CD4-positive, alpha-beta T cell (primary cell): Measurements from ENCODE around the gene PLIN4. TPM values are rescaled to one million over a fixed set of nuclear protein-coding genes. Genes with fewer than 3 reads are reported as not detected.
A peak's percentile ranks its signal among the peaks of the same experiment; 100 is the strongest.

Experiments
- ATAC-seq: fragments of 200-7000 bp; cut with Tn5 transposase; one replicate; pipeline ENCODE4 v1.10.0; 2022; ENCODE audit warnings: mild to moderate bottlenecking; ENCODE audit not compliant: poor library complexity
- CTCF ChIA-PET: fragments of 350-600 bp; sonication (Branson Sonifier 250); formaldehyde crosslinking; loops from one replicate; lab custom pipeline; 2021; ENCODE audit warnings: antibody characterized with exemption, inconsistent platforms; lab: Charles Lee
- POLR2A ChIA-PET: fragments of 350-600 bp; sonication (Branson Sonifier 250); formaldehyde crosslinking; loops from one replicate; lab custom pipeline; 2021; ENCODE audit warnings: antibody characterized with exemption, inconsistent platforms; lab: Charles Lee
- DNase-seq, 14 experiments: peaks; one replicate each; pipeline ENCODE4 v3.0.0-alpha.2; 2013 to 2020; ENCODE audit warnings: mixed read lengths in 2 of 14
- H3K27ac ChIP-seq, 2 donors: one replicate each; pipeline versions ENCODE4 v1.5.1 to v1.7.0; 2013; ENCODE audit warnings: low read length in 2 of 2, low read depth in 1 of 2, mild to moderate bottlenecking in 1 of 2
- H3K27me3 ChIP-seq, 2 experiments: 1 replicate in 1 of 2; 2 replicates in 1 of 2; pipeline versions ENCODE4 v1.6.1 to v1.7.0; 2013; ENCODE audit warnings: low read length in 2 of 2, control low read depth in 1 of 2, mild to moderate bottlenecking in 1 of 2, moderate library complexity in 1 of 2; ENCODE audit not compliant: insufficient read depth in 2 of 2, control insufficient read depth in 1 of 2
- H3K36me3 ChIP-seq: one replicate; pipeline ENCODE4 v1.6.1; 2013; ENCODE audit warnings: low read length, control low read depth; ENCODE audit not compliant: insufficient read depth
- H3K4me1 ChIP-seq: one replicate; pipeline ENCODE4 v1.6.1; 2013; ENCODE audit warnings: low read length, control low read depth; ENCODE audit not compliant: insufficient read depth
- H3K4me3 ChIP-seq: one replicate; pipeline ENCODE4 v1.5.1; 2013; ENCODE audit warnings: mild to moderate bottlenecking, low read length, moderate library complexity
- H3K9me3 ChIP-seq, 2 experiments: 1 replicate in 1 of 2; 2 replicates in 1 of 2; pipeline versions ENCODE4 v1.6.1 to v1.7.0; 2013; ENCODE audit warnings: low read length in 2 of 2, mild to moderate bottlenecking in 2 of 2, control low read depth in 1 of 2, moderate library complexity in 1 of 2; ENCODE audit not compliant: control insufficient read depth in 1 of 2, insufficient read depth in 1 of 2
- H3K27ac Mint-ChIP-seq: one replicate; pipeline ENCODE4 v1.8.0; 2020; ENCODE audit warnings: mixed read lengths
- H3K27me3 Mint-ChIP-seq: one replicate; pipeline ENCODE4 v1.8.0; 2021; ENCODE audit warnings: mixed read lengths
- H3K36me3 Mint-ChIP-seq: one replicate; pipeline ENCODE4 v1.8.0; 2021; ENCODE audit warnings: low read depth, mixed read lengths
- H3K4me1 Mint-ChIP-seq: one replicate; pipeline ENCODE4 v1.8.0; 2021; ENCODE audit warnings: low read depth, mixed read lengths
- H3K4me3 Mint-ChIP-seq: one replicate; pipeline ENCODE4 v1.8.0; 2020; ENCODE audit warnings: mild to moderate bottlenecking, mixed read lengths
- H3K9me3 Mint-ChIP-seq: one replicate; pipeline ENCODE4 v1.8.0; 2020; ENCODE audit warnings: mixed read lengths
- intact Hi-C, 2 experiments: fragments of 100-400 bp; cut with DNase I in 1 of 2; cut with micrococcal nuclease in 1 of 2; formaldehyde crosslinking; loops; one replicate each; pipeline versions ENCODE4 v1.15.1 to v1.9.0; 2023 to 2025; cut with DNase I, micrococcal nuclease
- total RNA-seq, 174 experiments: library from RNA in 2 of 174; stranded (reverse) in 2 of 174; gene quantifications; one replicate each; pipeline ENCODE4 v1.2.3 and lab custom pipeline; 2021 to 2026
- TF ChIP-seq, protein P1 (sequence below): fragments of 200-600 bp; IDR thresholded peaks from one replicate; pipeline ENCODE4 v1.8.0; 2022; ENCODE audit warnings: antibody characterized with exemption, mild to moderate bottlenecking

PLIN4 gene
- total RNA-seq, 2 experiments from 2014 or later: not detected

DNA sequence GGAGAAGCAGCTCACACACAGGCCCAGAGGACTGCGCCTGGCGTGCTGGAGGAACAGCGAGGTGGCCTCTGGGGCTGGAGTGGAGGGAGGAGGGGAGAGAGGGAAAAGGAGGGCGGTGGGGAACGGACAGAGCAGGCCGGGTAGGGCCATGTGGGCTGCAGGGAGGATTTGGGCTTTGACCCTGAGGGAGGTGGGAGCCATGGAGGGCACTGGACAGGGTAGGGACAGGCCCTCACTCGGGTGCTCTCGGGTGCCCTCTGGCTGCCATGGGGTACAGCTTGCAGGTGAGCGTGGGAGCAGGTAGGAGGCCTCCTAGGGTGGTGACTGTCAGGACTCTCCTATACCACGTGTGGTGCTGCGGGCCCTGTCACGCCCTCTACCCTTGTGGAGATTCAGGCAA, 22.8 kb downstream of the PLIN4 start:
- peaks cover 24% of the 10 kb centered on the region for H3K36me3 Mint-ChIP-seq
- Histone ChIP-seq H3K27ac (no peak overlapping the region), H3K9me3 (peaks cover 0 to 6% of the 10 kb centered on the region in 2 experiments), H3K4me3 (no peak overlapping the region), H3K27me3 (no peaks in the 10 kb centered on the region), H3K36me3 (peaks cover 65% of the 10 kb centered on the region), H3K4me1 (no peaks in the 10 kb centered on the region)
- ATAC-seq (no peak), DNase-seq (peak in 1 of 14 experiments; percentile 30)
- H3K27ac Mint-ChIP-seq: no peak overlapping the region
- ChIA-PET POLR2A (no interaction called here), CTCF (no interaction called here)
- H3K4me1 Mint-ChIP-seq: no peaks in the 10 kb centered on the region
- no peaks in the 10 kb centered on the region for H3K9me3 Mint-ChIP-seq
- TF ChIP-seq, protein P1, sequence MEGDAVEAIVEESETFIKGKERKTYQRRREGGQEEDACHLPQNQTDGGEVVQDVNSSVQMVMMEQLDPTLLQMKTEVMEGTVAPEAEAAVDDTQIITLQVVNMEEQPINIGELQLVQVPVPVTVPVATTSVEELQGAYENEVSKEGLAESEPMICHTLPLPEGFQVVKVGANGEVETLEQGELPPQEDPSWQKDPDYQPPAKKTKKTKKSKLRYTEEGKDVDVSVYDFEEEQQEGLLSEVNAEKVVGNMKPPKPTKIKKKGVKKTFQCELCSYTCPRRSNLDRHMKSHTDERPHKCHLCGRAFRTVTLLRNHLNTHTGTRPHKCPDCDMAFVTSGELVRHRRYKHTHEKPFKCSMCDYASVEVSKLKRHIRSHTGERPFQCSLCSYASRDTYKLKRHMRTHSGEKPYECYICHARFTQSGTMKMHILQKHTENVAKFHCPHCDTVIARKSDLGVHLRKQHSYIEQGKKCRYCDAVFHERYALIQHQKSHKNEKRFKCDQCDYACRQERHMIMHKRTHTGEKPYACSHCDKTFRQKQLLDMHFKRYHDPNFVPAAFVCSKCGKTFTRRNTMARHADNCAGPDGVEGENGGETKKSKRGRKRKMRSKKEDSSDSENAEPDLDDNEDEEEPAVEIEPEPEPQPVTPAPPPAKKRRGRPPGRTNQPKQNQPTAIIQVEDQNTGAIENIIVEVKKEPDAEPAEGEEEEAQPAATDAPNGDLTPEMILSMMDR: no peak
- H3K4me3 Mint-ChIP-seq: no peak overlapping the region
- H3K27me3 Mint-ChIP-seq: no peaks in the 10 kb centered on the region
- intact Hi-C loops: no loop called here

DNA sequence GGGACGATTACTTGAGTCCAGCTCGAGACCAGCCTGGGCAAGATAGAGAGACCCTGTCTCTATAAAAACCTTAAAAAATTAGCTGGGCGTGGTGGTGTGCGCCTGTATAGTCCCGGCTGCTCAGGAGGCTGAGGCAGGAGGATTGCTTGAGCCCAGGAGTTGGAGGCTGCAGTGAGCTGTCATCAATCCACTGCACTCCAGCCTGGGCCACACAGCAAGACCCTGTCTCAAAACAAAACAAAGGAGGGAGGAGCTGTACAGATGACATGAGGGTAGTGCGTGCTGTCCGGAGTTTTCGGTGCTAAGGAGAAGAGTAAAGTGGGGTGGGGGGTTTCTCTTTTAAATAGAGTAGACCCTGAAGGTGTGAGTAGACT, 23.6 kb downstream of the PLIN4 start:
- TF ChIP-seq, protein P1: no peak
- Histone ChIP-seq H3K4me3 (no peak overlapping the region), H3K36me3 (peaks cover 70% of the 10 kb centered on the region), H3K27me3 (no peaks in the 10 kb centered on the region), H3K9me3 (peaks cover 0 to 6% of the 10 kb centered on the region in 2 experiments), H3K4me1 (no peaks in the 10 kb centered on the region), H3K27ac (no peak overlapping the region)
- H3K9me3 Mint-ChIP-seq: no peaks in the 10 kb centered on the region
- peaks cover 22% of the 10 kb centered on the region for H3K36me3 Mint-ChIP-seq
- no peak overlapping the region for H3K27ac Mint-ChIP-seq
- ATAC-seq: no peak
- H3K4me1 Mint-ChIP-seq: no peaks in the 10 kb centered on the region
- H3K4me3 Mint-ChIP-seq: no peak overlapping the region
- ChIA-PET POLR2A (no interaction called here), CTCF (no interaction called here)
- intact Hi-C loops: no loop called here
- H3K27me3 Mint-ChIP-seq: no peaks in the 10 kb centered on the region
- no peak for DNase-seq

DNA sequence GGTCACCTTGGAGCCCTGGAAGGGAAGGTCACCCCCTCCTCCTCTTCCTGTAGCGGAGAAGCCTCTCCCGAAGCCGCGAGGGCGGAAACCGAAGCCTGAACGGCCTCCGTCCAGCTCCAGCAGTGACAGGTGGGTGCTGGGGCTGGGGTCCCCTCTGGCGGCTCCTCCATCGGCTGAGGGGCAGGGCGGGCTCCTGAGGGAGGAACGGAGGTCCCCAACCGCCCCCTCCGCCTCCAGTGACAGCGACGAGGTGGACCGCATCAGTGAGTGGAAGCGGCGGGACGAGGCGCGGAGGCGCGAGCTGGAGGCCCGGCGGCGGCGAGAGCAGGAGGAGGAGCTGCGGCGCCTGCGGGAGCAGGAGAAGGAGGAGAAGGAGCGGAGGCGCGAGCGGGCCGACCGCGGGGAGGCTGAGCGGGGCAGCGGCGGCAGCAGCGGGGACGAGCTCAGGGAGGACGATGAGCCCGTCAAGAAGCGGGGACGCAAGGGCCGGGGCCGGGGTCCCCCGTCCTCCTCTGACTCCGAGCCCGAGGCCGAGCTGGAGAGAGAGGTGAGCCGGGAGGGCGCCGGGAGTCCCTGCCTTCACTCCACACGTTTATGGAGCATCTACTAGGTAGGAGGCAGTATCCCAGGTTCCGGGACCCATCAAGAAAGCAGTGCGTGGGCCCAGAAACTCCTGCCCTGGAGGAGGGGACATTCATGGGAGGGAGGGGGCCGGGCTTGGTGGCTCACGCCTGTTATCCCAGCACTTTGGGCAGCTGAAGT, 24.2 kb downstream of the PLIN4 start:
- Mint-ChIP-seq H3K27me3 (no peaks in the 10 kb centered on the region), H3K36me3 (peaks cover 21% of the 10 kb centered on the region), H3K9me3 (no peaks in the 10 kb centered on the region), H3K27ac (no peak overlapping the region), H3K4me1 (no peaks in the 10 kb centered on the region), H3K4me3 (no peak overlapping the region)
- intact Hi-C loops: no loop called here
- no peak for ATAC-seq
- Histone ChIP-seq H3K9me3 (peaks cover 0 to 6% of the 10 kb centered on the region in 2 experiments), H3K27me3 (no peaks in the 10 kb centered on the region), H3K4me3 (no peak overlapping the region), H3K4me1 (no peaks in the 10 kb centered on the region), H3K36me3 (peaks cover 73% of the 10 kb centered on the region), H3K27ac (no peak overlapping the region)
- TF ChIP-seq, protein P1: no peak
- peak in 1 of 14 experiments; percentile 29 for DNase-seq
- ChIA-PET POLR2A (no interaction called here), CTCF (no interaction called here)
